ENCODE measurements around the gene DRD4.
"Not testable (repeated sequence)": the region's sequence is repeated elsewhere in the genome, so short reads cannot be mapped to it uniquely, and the experiment has no call there.

Gene DRD4

GRCh38 chr11:680970-681369 lies 43.9 kb downstream of the DRD4 start:
- no peak for DNase-seq

- no peak for DNase-seq
Observed at GRCh38 chr11:686451-687243, 49.6 kb downstream of the DRD4 start.

GRCh38 chr11:687751-688150 lies 50.7 kb downstream of the DRD4 start:
- no peak for DNase-seq

- no peak for DNase-seq
Observed at GRCh38 chr11:688681-689080, 51.6 kb downstream of the DRD4 start.

GRCh38 chr11:689625-690024 lies 52.6 kb downstream of the DRD4 start:
- DNase-seq, result no peak

GRCh38 chr11:690244-690643 lies 53.2 kb downstream of the DRD4 start:
- not testable (repeated sequence) for DNase-seq
